Measurements from ENCODE around the gene PLEKHB1. TPM values are rescaled to one million over a fixed set of nuclear protein-coding genes. Genes with fewer than 3 reads are reported as not detected.

Gene PLEKHB1
- total RNA-seq, 2 donors from 2014 or later, result 26.5 to 33.8 TPM

DNA sequence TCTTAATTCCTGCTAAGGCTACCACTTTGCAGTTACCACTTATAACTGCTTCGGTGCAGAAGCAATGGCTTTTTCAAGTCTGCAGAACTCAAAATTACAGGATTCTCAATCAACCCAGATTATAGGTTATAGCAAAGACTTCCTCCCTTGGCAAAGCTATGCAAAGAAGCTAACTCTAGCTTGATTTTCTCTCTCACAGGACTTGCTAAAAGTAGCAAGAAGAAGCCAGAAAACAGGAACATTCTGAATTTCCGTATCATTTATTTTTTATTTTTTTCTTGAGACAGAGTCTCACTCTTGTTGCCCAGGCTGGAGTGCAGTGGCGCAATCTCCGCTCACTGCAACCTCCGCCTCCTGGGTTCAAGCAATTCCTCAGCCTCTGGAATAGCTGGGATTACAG is 10.7 kb upstream of the PLEKHB1 start:
- peaks cover 6% of the 10 kb centered on the region for H3K27me3 Mint-ChIP-seq
- H3K4me3 Mint-ChIP-seq, result no peak overlapping the region
- no peak for ATAC-seq
- H3K9me3 ChIP-seq (ENCODE audit: control insufficient read depth, low read length, poor library complexity, severe bottlenecking), result no peaks in the 10 kb centered on the region
- no peaks in the 10 kb centered on the region for H3K36me3 Mint-ChIP-seq (ENCODE audit: low read depth)
- H3K4me1 Mint-ChIP-seq, result peaks cover 6% of the 10 kb centered on the region
- no peak overlapping the region for H3K27ac Mint-ChIP-seq
- DNase-seq, result no peak

- no peaks in the 10 kb centered on the region for H3K9me3 ChIP-seq (ENCODE audit: control insufficient read depth, low read length, poor library complexity, severe bottlenecking)
- ATAC-seq (no peak), DNase-seq (no peak)
- no peaks in the 10 kb centered on the region for H3K36me3 Mint-ChIP-seq (ENCODE audit: low read depth)
- peaks cover 6% of the 10 kb centered on the region for H3K4me1 Mint-ChIP-seq
- H3K27ac Mint-ChIP-seq, result no peak overlapping the region
- H3K27me3 Mint-ChIP-seq, result peaks cover 6% of the 10 kb centered on the region
- H3K4me3 Mint-ChIP-seq, result no peak overlapping the region
These were observed 10.1 kb upstream of the PLEKHB1 start for GRCh38 chr11:73636249-73636648.

GRCh38 chr11:73637012-73637411 is 9.4 kb upstream of the PLEKHB1 start:
- Mint-ChIP-seq H3K27ac (no peak overlapping the region), H3K4me1 (peaks cover 6% of the 10 kb centered on the region)

DNA sequence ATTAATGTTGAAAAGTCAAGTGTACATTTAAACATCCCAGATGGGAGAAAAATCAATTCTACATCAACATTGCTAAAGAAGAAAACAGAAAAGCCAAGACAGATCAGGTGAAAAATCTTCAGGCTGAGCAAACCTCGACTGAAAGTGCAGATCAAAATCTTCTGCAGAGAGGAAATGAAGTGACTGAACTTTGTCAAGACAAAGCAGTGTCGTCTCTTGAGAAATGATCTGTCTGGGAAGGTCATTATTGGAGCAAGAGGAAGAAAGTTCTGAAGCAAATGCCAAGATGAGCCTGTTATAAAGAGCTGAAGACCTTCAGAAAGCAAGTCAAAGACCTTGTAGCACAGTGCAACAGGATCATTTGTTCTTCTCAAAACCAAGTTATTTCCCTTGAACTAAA is 5.8 kb upstream of the PLEKHB1 start:
- Mint-ChIP-seq H3K4me1 (peaks cover 3% of the 10 kb centered on the region), H3K27me3 (peaks cover 6% of the 10 kb centered on the region), H3K36me3 (ENCODE audit: low read depth) (no peaks in the 10 kb centered on the region), H3K27ac (no peak overlapping the region), H3K4me3 (no peak overlapping the region)
- DNase-seq (no peak), ATAC-seq (no peak)
- no peaks in the 10 kb centered on the region for H3K9me3 ChIP-seq (ENCODE audit: control insufficient read depth, low read length, poor library complexity, severe bottlenecking)

More at GRCh38 chr11:73637012-73637411, 9.4 kb upstream of the PLEKHB1 start:
- Mint-ChIP-seq H3K27me3 (peaks cover 6% of the 10 kb centered on the region), H3K36me3 (ENCODE audit: low read depth) (no peaks in the 10 kb centered on the region), H3K4me3 (no peak overlapping the region)
- no peaks in the 10 kb centered on the region for H3K9me3 ChIP-seq (ENCODE audit: control insufficient read depth, low read length, poor library complexity, severe bottlenecking)
- DNase-seq (no peak), ATAC-seq (no peak)

DNA sequence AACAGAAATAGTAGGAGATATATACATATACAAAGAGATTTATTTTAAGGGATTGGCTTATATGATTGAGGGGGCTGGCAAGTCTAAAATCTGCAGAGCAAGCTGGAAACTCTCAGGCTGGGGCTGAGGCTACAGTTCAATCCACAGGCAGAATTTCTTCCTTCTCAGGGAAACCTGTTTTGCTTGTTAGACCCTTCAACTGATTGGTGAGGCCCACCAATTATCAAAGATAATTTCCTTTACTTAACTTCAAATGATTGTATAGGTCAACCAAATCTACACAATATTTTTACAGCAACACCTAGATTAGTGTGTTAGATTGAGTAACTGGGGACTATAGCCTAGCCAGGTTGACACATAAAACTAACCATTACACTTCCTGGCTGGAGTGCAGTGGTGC is 4.7 kb upstream of the PLEKHB1 start:
- Mint-ChIP-seq H3K4me1 (peaks cover 7% of the 10 kb centered on the region), H3K27me3 (peaks cover 6% of the 10 kb centered on the region), H3K27ac (no peak overlapping the region), H3K4me3 (no peak overlapping the region), H3K36me3 (ENCODE audit: low read depth) (no peaks in the 10 kb centered on the region)
- no peak for DNase-seq
- ATAC-seq, result no peak
- no peaks in the 10 kb centered on the region for H3K9me3 ChIP-seq (ENCODE audit: control insufficient read depth, low read length, poor library complexity, severe bottlenecking)

- no peak for DNase-seq
- Mint-ChIP-seq H3K4me3 (no peak overlapping the region), H3K36me3 (ENCODE audit: low read depth) (no peaks in the 10 kb centered on the region), H3K4me1 (peaks cover 24% of the 10 kb centered on the region), H3K27ac (no peak overlapping the region), H3K27me3 (peaks cover 3% of the 10 kb centered on the region)
- no peak for ATAC-seq
- no peaks in the 10 kb centered on the region for H3K9me3 ChIP-seq (ENCODE audit: control insufficient read depth, low read length, poor library complexity, severe bottlenecking)
These were observed 1.0 kb upstream of the PLEKHB1 start for GRCh38 chr11:73645121-73645969.

GRCh38 chr11:73647459-73648100 is 1.2 kb downstream of the PLEKHB1 start:
- DNase-seq (peak; percentile 84 to 90 (median 85)), ATAC-seq (peak; percentile 99)
- no peaks in the 10 kb centered on the region for H3K9me3 ChIP-seq (ENCODE audit: control insufficient read depth, low read length, poor library complexity, severe bottlenecking)
- no peaks in the 10 kb centered on the region for H3K36me3 Mint-ChIP-seq (ENCODE audit: low read depth)
- peaks cover 23% of the 10 kb centered on the region for H3K4me1 Mint-ChIP-seq
- H3K27ac Mint-ChIP-seq, result no peak overlapping the region
- no peaks in the 10 kb centered on the region for H3K27me3 Mint-ChIP-seq
- peak overlapping the region; percentile 89 for H3K4me3 Mint-ChIP-seq

- no peaks in the 10 kb centered on the region for H3K27me3 Mint-ChIP-seq
- ATAC-seq (no peak), DNase-seq (no peak)
- H3K9me3 ChIP-seq (ENCODE audit: control insufficient read depth, low read length, poor library complexity, severe bottlenecking), result no peaks in the 10 kb centered on the region
- H3K27ac Mint-ChIP-seq, result no peak overlapping the region
- H3K36me3 Mint-ChIP-seq (ENCODE audit: low read depth), result no peaks in the 10 kb centered on the region
- peak overlapping the region; percentile 89 for H3K4me3 Mint-ChIP-seq
- peaks cover 23% of the 10 kb centered on the region for H3K4me1 Mint-ChIP-seq
These were observed 1.7 kb downstream of the PLEKHB1 start for GRCh38 chr11:73648121-73648520.

DNA sequence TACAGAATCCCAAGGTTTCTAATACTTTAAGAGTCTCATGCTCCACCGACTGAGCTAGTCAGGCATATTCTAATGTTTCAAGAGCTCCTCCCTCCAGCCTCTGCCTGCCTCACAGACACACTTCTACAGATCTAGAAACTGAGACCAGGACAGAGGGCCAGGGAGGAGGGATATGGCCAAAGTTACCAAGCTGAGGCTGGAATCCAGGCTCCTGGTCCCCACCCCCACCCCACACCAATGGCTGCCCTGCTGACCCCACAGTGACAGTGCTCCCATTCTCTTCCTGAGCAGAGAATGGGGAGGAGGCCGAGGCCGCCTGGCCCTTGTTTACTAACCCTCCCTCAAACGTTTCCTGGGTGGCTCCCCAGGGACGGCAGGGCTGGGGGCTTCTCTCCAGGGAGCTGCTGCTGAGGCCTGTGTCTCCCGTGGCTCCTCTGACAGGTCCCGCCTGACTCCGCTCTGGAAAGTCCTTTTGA is 2.2 kb downstream of the PLEKHB1 start:
- Mint-ChIP-seq H3K4me1 (peaks cover 23% of the 10 kb centered on the region), H3K4me3 (peak overlapping the region; percentile 78), H3K27ac (peak overlapping the region; percentile 77), H3K36me3 (ENCODE audit: low read depth) (no peaks in the 10 kb centered on the region), H3K27me3 (no peaks in the 10 kb centered on the region)
- ATAC-seq (no peak), DNase-seq (no peak)
- H3K9me3 ChIP-seq (ENCODE audit: control insufficient read depth, low read length, poor library complexity, severe bottlenecking), result no peaks in the 10 kb centered on the region

GRCh38 chr11:73649206-73649605 is 2.8 kb downstream of the PLEKHB1 start:
- peak overlapping the region; percentile 77 for H3K27ac Mint-ChIP-seq
- DNase-seq (no peak), ATAC-seq (no peak)
- peak overlapping the region; percentile 78 for H3K4me3 Mint-ChIP-seq
- no peaks in the 10 kb centered on the region for H3K27me3 Mint-ChIP-seq
- H3K9me3 ChIP-seq (ENCODE audit: control insufficient read depth, low read length, poor library complexity, severe bottlenecking), result no peaks in the 10 kb centered on the region
- H3K4me1 Mint-ChIP-seq, result peaks cover 23% of the 10 kb centered on the region
- H3K36me3 Mint-ChIP-seq (ENCODE audit: low read depth), result no peaks in the 10 kb centered on the region

GRCh38 chr11:73650400-73650799 is 4.0 kb downstream of the PLEKHB1 start:
- DNase-seq, result no peak
- Mint-ChIP-seq H3K4me1 (peaks cover 23% of the 10 kb centered on the region), H3K4me3 (no peak overlapping the region), H3K36me3 (ENCODE audit: low read depth) (no peaks in the 10 kb centered on the region), H3K27ac (peak overlapping the region; percentile 77), H3K27me3 (no peaks in the 10 kb centered on the region)
- H3K9me3 ChIP-seq (ENCODE audit: control insufficient read depth, low read length, poor library complexity, severe bottlenecking), result no peaks in the 10 kb centered on the region
- no peak for ATAC-seq

- no peaks in the 10 kb centered on the region for H3K9me3 ChIP-seq (ENCODE audit: control insufficient read depth, low read length, poor library complexity, severe bottlenecking)
- no peak overlapping the region for H3K27ac Mint-ChIP-seq
- H3K27me3 Mint-ChIP-seq, result no peaks in the 10 kb centered on the region
- DNase-seq, result no peak
- ATAC-seq, result no peak
- H3K36me3 Mint-ChIP-seq (ENCODE audit: low read depth), result no peaks in the 10 kb centered on the region
- H3K4me3 Mint-ChIP-seq, result no peak overlapping the region
- peaks cover 19% of the 10 kb centered on the region for H3K4me1 Mint-ChIP-seq
These were observed 4.9 kb downstream of the PLEKHB1 start for GRCh38 chr11:73651252-73651651.

DNA sequence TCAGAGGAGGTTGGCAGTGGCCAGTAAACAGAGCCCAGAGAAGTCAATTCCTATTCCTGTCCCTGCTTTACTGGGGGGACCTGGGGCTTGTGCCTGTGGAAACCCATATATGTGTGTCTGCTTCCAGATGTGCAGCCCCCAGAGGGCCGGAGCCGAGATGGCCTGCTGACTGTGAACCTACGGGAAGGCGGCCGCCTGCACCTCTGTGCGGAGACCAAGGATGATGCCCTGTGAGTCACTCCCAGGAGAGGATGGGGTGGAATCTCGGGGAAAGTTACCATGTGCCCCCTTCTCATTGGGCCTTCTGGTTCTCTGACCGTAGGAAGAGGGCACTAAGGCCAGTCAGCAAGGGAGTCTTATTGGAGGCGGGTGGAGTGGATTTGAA is 5.3 kb downstream of the PLEKHB1 start:
- Mint-ChIP-seq H3K36me3 (ENCODE audit: low read depth) (no peaks in the 10 kb centered on the region), H3K27me3 (no peaks in the 10 kb centered on the region), H3K27ac (no peak overlapping the region), H3K4me3 (no peak overlapping the region), H3K4me1 (peaks cover 19% of the 10 kb centered on the region)
- ATAC-seq (no peak), DNase-seq (no peak)
- no peaks in the 10 kb centered on the region for H3K9me3 ChIP-seq (ENCODE audit: control insufficient read depth, low read length, poor library complexity, severe bottlenecking)

Data from T-helper 17 cell (primary cell).